A673 (cell line): ENCODE results near the gene PRR14.

Source experiments
- CTCF ChIP-seq: fragments of 300-800, 200-600 bp; sonication (generic); conservative IDR thresholded peaks from 2 replicates; pipeline ENCODE4 v1.5.1; 2017; ENCODE audit warnings: low read depth, mild to moderate bottlenecking, antibody characterized with exemption, low read length, moderate library complexity, mixed read lengths
- EZH2 ChIP-seq: fragments of 200-600 bp; sonication (generic); IDR thresholded peaks from 2 replicates; pipeline ENCODE4 v1.6.1; 2017; ENCODE audit warnings: borderline replicate concordance, low read depth, mild to moderate bottlenecking, mixed read lengths, antibody characterized with exemption, low read length; ENCODE audit not compliant: poor library complexity, severe bottlenecking

GRCh38 chr16:30609926-30610839, 40.6 kb upstream of the PRR14 start, which contains the start of gene ZNF689:
- no peak for TF ChIP-seq CTCF
- no peak for TF ChIP-seq EZH2
